Bronchial epithelial cell (primary cell): ENCODE data around the gene CEP170B. TPM values are rescaled to one million over a fixed set of nuclear protein-coding genes. Genes with fewer than 3 reads are reported as not detected.

ENCODE experiments used
- DNase-seq: peaks from one replicate; pipeline ENCODE4 v3.0.0-alpha.2; 2010; ENCODE audit warnings: low read depth
- FAIRE-seq: peaks from 2 replicates; lab custom pipeline; 2011; peaks lifted over from hg19 to GRCh38; lab: Jason Lieb, UNC
- H3K27me3 ChIP-seq: 2 replicates; pipeline ENCODE4 v1.5.1; 2011; ENCODE audit warnings: low read length; ENCODE audit not compliant: control insufficient read depth, insufficient read depth
- H3K36me3 ChIP-seq: 2 replicates; pipeline ENCODE4 v1.5.1; 2011; ENCODE audit warnings: low read length; ENCODE audit not compliant: control insufficient read depth, insufficient read depth
- H3K4me3 ChIP-seq: 2 replicates; pipeline ENCODE4 v1.5.1; 2011; ENCODE audit warnings: mild to moderate bottlenecking, low read depth, low read length, control low read depth
- total RNA-seq: library from RNA; depleted of rRNA; stranded (reverse); fragments of >200 nt; gene quantifications from 2 replicates; pipeline ENCODE4 v1.2.1, GENCODE V29; 2014
- TF ChIP-seq, protein P1 (sequence below): IDR thresholded peaks from 2 replicates; pipeline ENCODE4 v1.5.1; 2011; ENCODE audit warnings: mild to moderate bottlenecking, moderate library complexity, low read length, control low read depth, inconsistent platforms; ENCODE audit not compliant: insufficient read depth, severe bottlenecking

CEP170B gene
- total RNA-seq, 1 donor from 2014 or later = 29.0 TPM

DNA sequence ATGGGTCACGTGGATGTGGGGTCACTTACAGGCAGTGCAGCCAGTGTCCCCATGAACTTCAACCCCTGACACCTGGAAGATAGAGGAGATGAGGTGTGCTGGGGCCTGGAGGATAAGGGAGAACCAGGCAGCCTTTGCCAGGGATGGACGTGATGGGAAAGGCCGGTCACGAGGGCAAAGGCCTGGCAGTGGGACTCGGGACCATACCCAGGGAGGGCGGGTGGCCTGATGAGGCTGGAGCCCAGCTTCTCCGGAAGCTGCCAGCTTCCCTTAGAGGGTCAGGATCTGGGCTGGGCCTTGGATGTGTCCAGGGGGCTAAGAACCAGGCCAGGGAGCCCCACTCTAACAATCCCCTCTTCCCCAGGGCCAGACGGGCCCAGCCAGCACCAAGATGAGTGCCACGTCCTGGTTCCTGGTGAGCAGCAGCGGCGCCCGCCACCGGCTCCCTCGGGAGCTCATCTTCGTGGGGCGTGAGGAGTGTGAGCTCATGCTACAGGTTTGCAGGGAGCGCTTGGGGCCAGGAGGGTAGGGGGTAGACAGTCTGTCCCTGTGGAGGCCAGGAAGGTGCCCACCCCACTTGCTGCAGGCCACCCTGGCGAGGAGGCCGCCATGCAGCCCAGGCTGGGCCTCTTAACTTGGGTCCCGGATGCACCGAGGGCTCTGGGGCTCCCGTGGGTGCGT lies 3.1 kb downstream of the CEP170B start:
- no peak for DNase-seq
- no peak for FAIRE-seq
- Histone ChIP-seq H3K36me3 (peaks cover 16% of the 10 kb centered on the region), H3K27me3 (no peaks in the 10 kb centered on the region), H3K4me3 (no peak overlapping the region)
- TF ChIP-seq, protein P1, sequence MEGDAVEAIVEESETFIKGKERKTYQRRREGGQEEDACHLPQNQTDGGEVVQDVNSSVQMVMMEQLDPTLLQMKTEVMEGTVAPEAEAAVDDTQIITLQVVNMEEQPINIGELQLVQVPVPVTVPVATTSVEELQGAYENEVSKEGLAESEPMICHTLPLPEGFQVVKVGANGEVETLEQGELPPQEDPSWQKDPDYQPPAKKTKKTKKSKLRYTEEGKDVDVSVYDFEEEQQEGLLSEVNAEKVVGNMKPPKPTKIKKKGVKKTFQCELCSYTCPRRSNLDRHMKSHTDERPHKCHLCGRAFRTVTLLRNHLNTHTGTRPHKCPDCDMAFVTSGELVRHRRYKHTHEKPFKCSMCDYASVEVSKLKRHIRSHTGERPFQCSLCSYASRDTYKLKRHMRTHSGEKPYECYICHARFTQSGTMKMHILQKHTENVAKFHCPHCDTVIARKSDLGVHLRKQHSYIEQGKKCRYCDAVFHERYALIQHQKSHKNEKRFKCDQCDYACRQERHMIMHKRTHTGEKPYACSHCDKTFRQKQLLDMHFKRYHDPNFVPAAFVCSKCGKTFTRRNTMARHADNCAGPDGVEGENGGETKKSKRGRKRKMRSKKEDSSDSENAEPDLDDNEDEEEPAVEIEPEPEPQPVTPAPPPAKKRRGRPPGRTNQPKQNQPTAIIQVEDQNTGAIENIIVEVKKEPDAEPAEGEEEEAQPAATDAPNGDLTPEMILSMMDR = no peak

DNA sequence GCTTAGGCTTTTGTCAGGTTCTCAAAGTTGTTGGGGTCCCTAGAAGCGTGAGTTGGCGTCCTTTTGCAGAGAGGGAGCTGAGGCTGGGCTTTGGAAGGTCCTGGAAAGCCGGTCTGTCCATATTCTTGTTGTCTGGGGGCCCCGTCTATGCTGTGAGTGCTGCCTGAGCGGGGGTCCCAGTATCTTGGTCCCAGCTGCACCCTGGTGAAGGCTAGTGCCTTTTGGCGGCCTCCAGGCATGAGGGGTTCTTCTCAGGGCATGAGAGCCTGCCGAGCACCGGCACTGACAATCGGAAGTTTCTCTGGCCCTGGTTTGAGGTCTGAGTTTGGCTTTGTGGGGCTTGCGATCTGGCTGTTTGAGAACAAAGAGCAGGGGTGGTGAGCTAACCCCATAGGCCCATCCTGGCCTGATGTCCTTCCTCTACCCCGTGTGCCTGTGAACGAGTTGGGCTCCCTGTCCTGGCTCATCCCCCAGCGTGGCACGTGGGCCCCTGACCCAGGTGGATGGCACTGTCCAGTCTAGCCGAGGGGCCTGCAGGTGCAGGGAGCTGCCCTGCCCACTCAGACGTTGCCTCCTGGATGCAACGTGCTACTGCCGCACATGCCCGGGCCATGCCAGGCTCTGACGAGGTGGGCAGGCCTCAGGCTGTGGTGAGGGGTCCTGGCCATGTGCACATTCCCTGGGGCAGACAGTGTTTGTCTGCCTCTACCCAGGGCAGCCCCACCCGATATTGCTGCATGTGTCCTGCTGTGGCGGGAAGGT lies 3.9 kb downstream of the CEP170B start:
- no peaks in the 10 kb centered on the region for H3K27me3 ChIP-seq
- H3K4me3 ChIP-seq = no peak overlapping the region
- FAIRE-seq = no peak
- peaks cover 15% of the 10 kb centered on the region for H3K36me3 ChIP-seq
- TF ChIP-seq, protein P1 = no peak
- no peak for DNase-seq

DNA sequence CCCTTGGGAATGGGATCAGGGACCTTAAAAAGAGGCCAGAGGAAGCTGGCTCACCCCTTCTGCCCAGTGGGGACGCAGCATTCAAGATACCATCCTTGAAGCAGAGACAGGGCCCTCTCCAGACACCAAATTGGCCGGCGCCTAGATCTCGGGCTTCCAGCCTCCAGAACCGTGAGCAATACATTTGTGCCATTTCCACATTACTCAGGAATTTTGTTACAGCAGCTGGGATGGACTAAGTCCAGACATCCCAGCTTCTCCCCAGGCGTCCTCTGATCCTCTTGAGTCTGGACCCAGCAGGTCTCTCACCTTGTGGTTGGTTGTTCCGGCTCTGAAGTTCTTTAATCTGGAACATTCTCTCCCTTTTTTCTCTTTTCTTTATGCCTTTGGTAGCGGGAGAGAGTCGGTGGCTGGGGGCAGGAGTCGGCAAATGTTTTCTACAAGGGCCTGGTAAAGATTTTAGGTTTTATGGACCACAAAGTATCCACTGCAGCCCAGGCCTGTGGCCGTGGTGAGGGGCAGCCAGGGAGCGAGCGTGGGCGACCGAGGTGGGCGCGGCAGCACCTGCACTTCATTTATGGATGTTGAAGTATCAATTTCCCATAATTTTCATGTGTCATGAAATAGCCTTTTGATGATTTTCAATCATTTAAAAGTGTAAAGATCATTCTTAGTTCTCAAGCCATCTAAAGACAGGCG lies 4.8 kb downstream of the CEP170B start:
- FAIRE-seq (no peak), DNase-seq (no peak)
- H3K4me3 ChIP-seq = no peak overlapping the region
- no peaks in the 10 kb centered on the region for H3K27me3 ChIP-seq
- peaks cover 15% of the 10 kb centered on the region for H3K36me3 ChIP-seq
- TF ChIP-seq, protein P1 = no peak

DNA sequence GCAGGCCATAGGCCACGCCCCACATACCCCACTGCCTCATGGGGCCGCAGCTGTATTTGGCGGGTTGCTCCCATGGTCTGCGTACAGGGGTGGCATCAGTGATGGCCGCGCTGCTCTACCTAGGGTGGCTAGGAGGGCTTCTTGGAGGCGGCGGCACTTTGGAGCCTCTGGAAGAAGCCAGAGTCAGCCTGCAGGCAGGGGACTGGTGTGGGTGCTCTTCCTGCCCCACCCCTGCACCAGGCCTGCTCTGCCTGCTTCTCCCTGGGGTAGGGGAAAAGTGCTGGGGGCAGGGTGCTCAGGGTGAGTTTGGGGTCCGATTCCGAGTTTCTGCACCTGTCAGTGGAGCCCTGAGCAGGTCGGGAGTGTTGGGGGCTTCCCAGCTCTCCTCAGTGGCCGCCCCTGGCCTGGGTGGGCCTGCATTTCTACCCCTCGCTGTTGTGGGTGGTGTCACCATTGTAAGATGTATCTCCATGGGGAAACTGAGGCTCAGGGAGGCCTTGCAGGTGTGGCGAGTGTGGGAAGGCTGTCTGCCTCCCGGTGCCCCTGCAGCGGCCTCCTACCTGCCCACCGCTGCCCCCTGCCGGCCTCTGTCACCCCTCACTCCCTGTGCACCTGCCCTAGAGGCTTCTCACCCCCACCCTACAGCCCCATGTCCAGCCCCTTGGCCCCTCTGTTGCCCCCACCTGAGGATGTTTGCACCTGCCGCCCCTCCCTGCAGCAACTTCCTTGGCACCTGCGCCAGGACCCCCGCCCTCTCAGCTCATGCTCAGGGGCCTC lies 5.5 kb downstream of the CEP170B start:
- Histone ChIP-seq H3K27me3 (no peaks in the 10 kb centered on the region), H3K4me3 (no peak overlapping the region), H3K36me3 (peaks cover 17% of the 10 kb centered on the region)
- TF ChIP-seq, protein P1 = peak; percentile 61
- no peak for DNase-seq
- no peak for FAIRE-seq

DNA sequence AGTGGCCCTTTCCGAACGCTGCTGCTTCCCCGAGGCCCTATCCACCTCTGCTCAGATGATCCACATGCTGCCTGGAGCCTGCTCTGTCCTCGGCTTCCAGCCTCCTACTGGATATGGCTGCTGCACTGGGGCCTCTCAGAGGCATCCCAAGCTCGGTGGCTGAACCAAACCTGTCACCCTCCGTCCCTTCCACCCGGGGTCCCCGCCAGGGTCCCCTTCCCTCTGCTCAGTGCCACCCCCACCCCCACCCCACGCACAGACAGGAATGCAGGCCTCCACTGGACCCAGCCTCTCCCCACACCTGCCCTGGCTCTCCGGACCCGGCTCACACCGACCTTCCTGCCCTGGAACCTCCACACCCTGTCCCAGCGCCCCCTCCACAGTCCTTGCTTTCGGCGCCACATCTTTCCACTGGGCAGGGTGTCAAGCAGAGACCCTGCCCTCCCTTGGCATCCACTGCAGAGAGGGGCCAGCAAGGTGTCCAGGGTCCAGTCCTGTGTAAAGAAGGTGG lies 6.1 kb downstream of the CEP170B start:
- FAIRE-seq (no peak), DNase-seq (no peak)
- TF ChIP-seq, protein P1 = no peak
- Histone ChIP-seq H3K36me3 (peaks cover 19% of the 10 kb centered on the region), H3K27me3 (no peaks in the 10 kb centered on the region), H3K4me3 (no peak overlapping the region)
